VCaP (cell line): Measurements from ENCODE around the gene CASP8.

ENCODE experiments used
- H3K27ac ChIP-seq: fragments of 450-650 bp; 2 replicates; pipeline ENCODE4 v1.5.1; 2017
- TF ChIP-seq, protein P1 (sequence below): fragments of 450-650 bp; conservative IDR thresholded peaks from 2 replicates; pipeline ENCODE4 v1.5.1; 2017; ENCODE audit warnings: mild to moderate bottlenecking, moderate library complexity

Gene CASP8

GRCh38 chr2:201308914-201309313 is 48.6 kb downstream of the CASP8 start:
- TF ChIP-seq, protein P1, sequence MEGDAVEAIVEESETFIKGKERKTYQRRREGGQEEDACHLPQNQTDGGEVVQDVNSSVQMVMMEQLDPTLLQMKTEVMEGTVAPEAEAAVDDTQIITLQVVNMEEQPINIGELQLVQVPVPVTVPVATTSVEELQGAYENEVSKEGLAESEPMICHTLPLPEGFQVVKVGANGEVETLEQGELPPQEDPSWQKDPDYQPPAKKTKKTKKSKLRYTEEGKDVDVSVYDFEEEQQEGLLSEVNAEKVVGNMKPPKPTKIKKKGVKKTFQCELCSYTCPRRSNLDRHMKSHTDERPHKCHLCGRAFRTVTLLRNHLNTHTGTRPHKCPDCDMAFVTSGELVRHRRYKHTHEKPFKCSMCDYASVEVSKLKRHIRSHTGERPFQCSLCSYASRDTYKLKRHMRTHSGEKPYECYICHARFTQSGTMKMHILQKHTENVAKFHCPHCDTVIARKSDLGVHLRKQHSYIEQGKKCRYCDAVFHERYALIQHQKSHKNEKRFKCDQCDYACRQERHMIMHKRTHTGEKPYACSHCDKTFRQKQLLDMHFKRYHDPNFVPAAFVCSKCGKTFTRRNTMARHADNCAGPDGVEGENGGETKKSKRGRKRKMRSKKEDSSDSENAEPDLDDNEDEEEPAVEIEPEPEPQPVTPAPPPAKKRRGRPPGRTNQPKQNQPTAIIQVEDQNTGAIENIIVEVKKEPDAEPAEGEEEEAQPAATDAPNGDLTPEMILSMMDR = no peak
- no peak overlapping the region for H3K27ac ChIP-seq

GRCh38 chr2:201313362-201313761 is 53.0 kb downstream of the CASP8 start:
- TF ChIP-seq, protein P1 = no peak

GRCh38 chr2:201319511-201319910 is 59.2 kb downstream of the CASP8 start:
- TF ChIP-seq, protein P1 = no peak
- H3K27ac ChIP-seq = no peak overlapping the region

More at GRCh38 chr2:201313362-201313761, 53.0 kb downstream of the CASP8 start:
- no peak overlapping the region for H3K27ac ChIP-seq

DNA sequence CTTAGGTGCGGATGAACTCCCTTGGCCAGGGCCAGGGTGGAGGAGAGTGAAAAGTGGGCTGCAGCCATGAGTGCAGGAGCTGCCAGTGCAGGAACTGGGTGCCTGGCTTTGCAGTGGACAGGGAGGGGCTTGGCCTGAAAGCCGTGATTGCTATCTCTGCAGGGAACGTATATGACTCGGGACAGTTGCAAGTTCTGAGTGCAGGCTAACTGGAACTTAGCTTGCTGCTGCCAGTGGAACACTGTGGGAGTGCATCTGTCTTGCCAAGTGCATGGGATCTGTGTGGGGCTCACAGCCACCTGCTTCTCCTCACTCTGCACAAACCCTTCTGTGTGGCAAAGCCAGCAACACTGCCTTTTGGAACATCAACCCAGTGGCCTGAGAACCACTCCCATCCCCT is 59.9 kb downstream of the CASP8 start:
- TF ChIP-seq, protein P1 = no peak
- H3K27ac ChIP-seq = no peak overlapping the region

DNA sequence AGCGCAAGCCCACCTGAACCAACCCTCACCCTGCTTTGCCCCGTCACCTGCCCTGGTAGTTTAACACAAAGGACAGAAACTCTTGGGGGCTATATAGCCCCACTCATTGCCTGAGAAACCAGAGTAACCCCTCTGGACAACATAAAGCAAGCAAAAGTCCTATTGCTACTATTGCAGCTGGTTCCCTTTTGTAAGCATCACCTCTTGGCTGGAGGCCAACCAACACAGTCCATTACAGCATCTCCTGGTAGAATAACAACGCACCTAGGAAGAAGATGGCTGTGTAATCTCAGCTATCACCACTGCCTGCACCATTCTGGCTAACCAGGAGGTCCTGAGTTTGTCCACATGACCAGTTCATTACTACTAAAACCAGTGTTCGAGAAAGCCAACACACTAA is 60.4 kb downstream of the CASP8 start:
- TF ChIP-seq, protein P1 = no peak
- H3K27ac ChIP-seq = no peak overlapping the region

DNA sequence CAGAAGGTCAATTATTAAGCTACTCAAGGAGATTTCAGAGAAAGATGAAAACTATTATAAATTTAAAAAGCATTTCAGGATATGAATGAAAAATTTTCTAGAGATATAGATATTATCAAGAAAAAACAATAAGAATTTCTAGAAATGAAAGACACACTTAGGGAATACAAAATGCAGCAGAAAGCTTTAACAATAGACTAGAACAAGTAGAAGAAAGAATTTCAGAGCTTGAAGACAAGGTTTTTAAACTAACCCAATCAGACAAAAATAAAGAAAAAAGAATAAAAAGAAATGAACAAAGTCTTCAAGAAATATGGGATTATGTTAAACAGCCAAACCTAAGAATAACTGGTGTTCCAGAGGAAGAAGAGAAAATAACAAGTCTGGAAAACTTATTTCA is 62.4 kb downstream of the CASP8 start:
- TF ChIP-seq, protein P1 = no peak
- H3K27ac ChIP-seq = no peak overlapping the region

- TF ChIP-seq, protein P1 = no peak
Observed at GRCh38 chr2:201327678-201328077, 67.3 kb downstream of the CASP8 start.

DNA sequence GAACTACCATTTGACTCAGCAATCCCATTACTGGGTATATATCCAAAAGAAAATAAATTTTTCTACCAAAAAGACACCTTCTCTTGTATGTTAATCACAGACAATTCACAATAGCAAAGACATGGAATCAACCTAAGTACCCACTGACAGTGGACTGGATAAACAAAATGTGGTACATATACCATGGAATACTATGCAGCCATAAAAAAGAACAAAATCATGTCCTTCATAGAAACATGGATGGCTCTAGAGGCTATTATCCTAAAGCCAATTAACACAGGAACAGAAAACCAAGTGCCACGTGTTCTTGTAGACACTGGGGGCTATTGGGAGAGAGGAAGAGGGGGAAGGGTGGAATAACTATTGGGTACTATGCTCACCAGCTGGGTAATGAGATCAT is 69.1 kb downstream of the CASP8 start:
- H3K27ac ChIP-seq = no peak overlapping the region
- TF ChIP-seq, protein P1 = no peak

More at GRCh38 chr2:201327678-201328077, 67.3 kb downstream of the CASP8 start:
- no peak overlapping the region for H3K27ac ChIP-seq
